Measurements from ENCODE around the gene PDZD4.

The PDZD4 gene

GRCh38 chrX:153802513-153803045 lies 27.8 kb downstream of the PDZD4 start:
- in situ Hi-C loops (cut with HindIII; ENCODE audit: low pct_ligation_motif_present, low sequenced_read_pairs), result no loop called here
- no peak overlapping the region for H3K4me3 ChIP-seq (ENCODE audit: low read depth, low read length)
- no peaks in the 10 kb centered on the region for H3K36me3 ChIP-seq (replicated peaks)
- no peak overlapping the region for H3K27ac ChIP-seq
- no peaks in the 10 kb centered on the region for H3K27me3 ChIP-seq (replicated peaks)
- TF ChIP-seq, protein P1, sequence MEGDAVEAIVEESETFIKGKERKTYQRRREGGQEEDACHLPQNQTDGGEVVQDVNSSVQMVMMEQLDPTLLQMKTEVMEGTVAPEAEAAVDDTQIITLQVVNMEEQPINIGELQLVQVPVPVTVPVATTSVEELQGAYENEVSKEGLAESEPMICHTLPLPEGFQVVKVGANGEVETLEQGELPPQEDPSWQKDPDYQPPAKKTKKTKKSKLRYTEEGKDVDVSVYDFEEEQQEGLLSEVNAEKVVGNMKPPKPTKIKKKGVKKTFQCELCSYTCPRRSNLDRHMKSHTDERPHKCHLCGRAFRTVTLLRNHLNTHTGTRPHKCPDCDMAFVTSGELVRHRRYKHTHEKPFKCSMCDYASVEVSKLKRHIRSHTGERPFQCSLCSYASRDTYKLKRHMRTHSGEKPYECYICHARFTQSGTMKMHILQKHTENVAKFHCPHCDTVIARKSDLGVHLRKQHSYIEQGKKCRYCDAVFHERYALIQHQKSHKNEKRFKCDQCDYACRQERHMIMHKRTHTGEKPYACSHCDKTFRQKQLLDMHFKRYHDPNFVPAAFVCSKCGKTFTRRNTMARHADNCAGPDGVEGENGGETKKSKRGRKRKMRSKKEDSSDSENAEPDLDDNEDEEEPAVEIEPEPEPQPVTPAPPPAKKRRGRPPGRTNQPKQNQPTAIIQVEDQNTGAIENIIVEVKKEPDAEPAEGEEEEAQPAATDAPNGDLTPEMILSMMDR (IDR thresholded peaks at IDR 0.05; ENCODE audit: low read depth, low read length, missing control alignments), result no peak
- DNase-seq, result no peak

GRCh38 chrX:153801669-153802068 lies 28.7 kb downstream of the PDZD4 start:
- in situ Hi-C loops (cut with HindIII; ENCODE audit: low pct_ligation_motif_present, low sequenced_read_pairs), result no loop called here
- Histone ChIP-seq H3K4me3 (ENCODE audit: low read depth, low read length) (no peak overlapping the region), H3K27me3 (replicated peaks) (no peaks in the 10 kb centered on the region), H3K36me3 (replicated peaks) (no peaks in the 10 kb centered on the region), H3K27ac (no peak overlapping the region)
- TF ChIP-seq, protein P1 (IDR thresholded peaks at IDR 0.05; ENCODE audit: low read depth, low read length, missing control alignments), result no peak
- no peak for DNase-seq

DNA sequence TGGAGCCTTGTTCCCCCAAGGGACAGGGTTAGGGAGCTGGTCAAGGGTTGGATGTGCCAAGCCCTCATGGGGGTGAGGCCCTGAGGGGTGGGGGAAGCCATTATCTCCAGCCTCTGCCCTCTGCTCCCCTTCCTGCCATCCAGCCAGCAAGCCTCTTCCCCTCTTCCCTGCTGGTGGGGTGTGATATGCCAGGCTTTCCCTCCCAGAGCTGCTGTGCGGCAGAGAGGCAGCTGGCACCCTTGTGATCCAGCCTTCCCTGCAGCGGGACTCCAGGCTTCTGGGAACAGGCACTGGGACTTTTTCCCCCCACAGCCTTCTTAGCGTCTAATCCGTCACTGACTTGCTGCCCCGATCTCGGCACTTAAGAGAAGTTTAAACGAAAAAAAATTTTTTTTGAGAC lies 29.6 kb downstream of the PDZD4 start:
- Histone ChIP-seq H3K36me3 (replicated peaks) (peaks cover 3% of the 10 kb centered on the region), H3K27me3 (replicated peaks) (no peaks in the 10 kb centered on the region), H3K27ac (no peak overlapping the region), H3K4me3 (ENCODE audit: low read depth, low read length) (no peak overlapping the region)
- in situ Hi-C loops (cut with HindIII; ENCODE audit: low pct_ligation_motif_present, low sequenced_read_pairs), result no loop called here
- TF ChIP-seq, protein P1 (IDR thresholded peaks at IDR 0.05; ENCODE audit: low read depth, low read length, missing control alignments), result no peak
- DNase-seq, result no peak

DNA sequence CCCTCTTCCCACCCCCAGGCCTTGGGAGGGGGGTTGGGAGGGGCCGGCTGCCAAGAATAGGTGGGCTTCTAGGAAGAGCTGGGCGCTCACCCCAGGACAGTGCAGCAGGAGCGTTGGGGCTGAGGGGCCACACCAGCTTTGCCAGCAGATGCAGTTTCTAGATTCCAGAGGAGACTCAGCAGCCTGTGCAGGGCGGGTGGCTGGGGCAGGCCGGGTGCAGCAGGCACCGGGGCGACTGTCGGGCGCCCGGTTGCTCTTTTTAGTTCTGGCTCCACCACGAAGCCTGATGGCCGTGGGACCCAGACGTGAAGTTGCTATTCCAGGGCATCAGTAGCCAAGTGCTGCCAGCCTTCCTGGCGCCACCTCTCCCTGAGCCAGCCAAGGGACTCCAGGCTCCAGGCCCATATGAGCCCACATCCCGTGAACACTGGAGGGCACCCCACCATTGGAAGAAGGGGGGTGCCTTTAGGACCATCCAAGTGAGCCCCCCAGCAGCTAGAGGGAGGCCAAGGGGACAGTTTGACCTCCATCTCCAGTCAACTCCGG lies 30.1 kb downstream of the PDZD4 start:
- Histone ChIP-seq H3K27me3 (replicated peaks) (no peaks in the 10 kb centered on the region), H3K27ac (no peak overlapping the region), H3K4me3 (ENCODE audit: low read depth, low read length) (no peak overlapping the region), H3K36me3 (replicated peaks) (peaks cover 3% of the 10 kb centered on the region)
- TF ChIP-seq, protein P1 (IDR thresholded peaks at IDR 0.05; ENCODE audit: low read depth, low read length, missing control alignments), result no peak
- in situ Hi-C loops (cut with HindIII; ENCODE audit: low pct_ligation_motif_present, low sequenced_read_pairs), result no loop called here
- DNase-seq, result no peak

DNA sequence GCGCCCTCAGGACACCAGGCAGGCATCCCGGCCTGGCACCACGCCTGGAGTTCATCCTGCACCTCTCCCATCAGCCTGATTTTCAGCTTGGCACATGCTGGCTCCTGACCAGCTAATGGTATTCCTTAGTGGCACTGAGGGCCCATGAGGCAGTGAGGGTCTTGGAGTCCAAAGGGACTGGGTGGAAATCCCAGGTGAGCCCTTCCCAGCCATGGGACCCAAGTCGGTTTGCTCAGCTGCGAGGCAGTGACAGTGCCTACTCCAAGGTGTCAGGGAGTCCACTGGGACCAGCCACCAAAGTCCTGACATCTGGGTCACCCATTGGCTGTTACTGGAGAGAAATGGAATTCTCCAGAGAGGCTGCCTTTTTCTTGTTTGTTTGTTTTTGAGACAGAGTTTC lies 31.0 kb downstream of the PDZD4 start:
- H3K4me3 ChIP-seq (ENCODE audit: low read depth, low read length), result no peak overlapping the region
- H3K27ac ChIP-seq, result no peak overlapping the region
- in situ Hi-C loops (cut with HindIII; ENCODE audit: low pct_ligation_motif_present, low sequenced_read_pairs), result no loop called here
- TF ChIP-seq, protein P1 (IDR thresholded peaks at IDR 0.05; ENCODE audit: low read depth, low read length, missing control alignments), result no peak
- peaks cover 3% of the 10 kb centered on the region for H3K36me3 ChIP-seq (replicated peaks)
- H3K27me3 ChIP-seq (replicated peaks), result no peaks in the 10 kb centered on the region
- DNase-seq, result no peak

Data from brain microvascular endothelial cell (primary cell).